Psoas muscle (tissue), 8 donors: ENCODE data around the gene STAT6. TPM values are rescaled to one million over a fixed set of nuclear protein-coding genes. Genes with fewer than 3 reads are reported as not detected.

Experiments used
- ATAC-seq, 4 donors: fragments of 200-7000 bp; cut with Tn5 transposase; one replicate each; pipeline ENCODE4 v1.9.1; 2020; ENCODE audit warnings: moderate library complexity in 3 of 4, mild to moderate bottlenecking in 2 of 4
- DNase-seq, 2 donors: peaks; one replicate each; pipeline ENCODE4 v3.0.0-alpha.2; 2020
- H3K27ac ChIP-seq: fragments of 200-600 bp; one replicate; pipeline ENCODE4 v1.8.0; 2022
- H3K27me3 ChIP-seq, 3 donors: fragments of 200-600 bp in 1 of 3; one replicate each; pipeline versions ENCODE4 v1.6.1 to v1.8.0; 2013 to 2022; ENCODE audit warnings: low read length in 2 of 3, mild to moderate bottlenecking in 2 of 3, moderate library complexity in 1 of 3; ENCODE audit not compliant: insufficient read depth in 3 of 3
- H3K36me3 ChIP-seq, 2 donors: fragments of 200-600 bp in 1 of 2; one replicate each; pipeline versions ENCODE4 v1.6.1 to v1.8.0; 2013 to 2022; ENCODE audit warnings: low read depth in 1 of 2, mild to moderate bottlenecking in 1 of 2, moderate library complexity in 1 of 2; ENCODE audit not compliant: insufficient read depth in 1 of 2
- H3K4me1 ChIP-seq: fragments of 200-600 bp; one replicate; pipeline ENCODE4 v1.8.0; 2022
- H3K4me3 ChIP-seq: fragments of 200-600 bp; one replicate; pipeline ENCODE4 v1.8.0; 2022; ENCODE audit warnings: mild to moderate bottlenecking
- H3K9me3 ChIP-seq: fragments of 200-600 bp; one replicate; pipeline ENCODE4 v1.8.0; 2022
- CTCF ChIP-seq: fragments of 200-600 bp; IDR thresholded peaks from one replicate; pipeline ENCODE4 v1.8.0; 2022; ENCODE audit warnings: antibody characterized with exemption
- WGBS, 3 donors: extraction: QIAGEN DNeasy Blood & Tissue Kit; methylation state at CpG; one replicate each; pipeline versions ENCODE4 v1.1.6 to v1.1.7; 2013; 5-methylcytosine and 5-hydroxymethylcytosine counted together
- intact Hi-C, 2 donors: fragments of 100-400 bp; cut with DNase I; formaldehyde crosslinking; loops; one replicate each; pipeline versions ENCODE4 v1.11.0 to v1.14.2; 2022
- polyA plus RNA-seq, 3 donors: library from polyadenylated mRNA; stranded (reverse); fragments of 200-250 nt; gene quantifications; one replicate each; pipeline ENCODE4 v1.2.3, GENCODE V29; 2013
- total RNA-seq, 4 donors: library from RNA; stranded (reverse); fragmentation: NEBNext Ultra II Directional in 2 of 4; extraction: Animal tissue kit (Norgen Biotek cat#: 25700) in 2 of 4; gene quantifications; one replicate each; pipeline versions ENCODE4 v1.2.1 to v1.2.4, GENCODE V29; 2021 to 2023
- donor health status: healthy with polysubstance abuse.
- donor health status: DM: no; HTN: no; CAD: no; lungs with moderate emphysema.
- donor health status: Bipolar disorder and iron deficiency.
- donor health status: healthy.
- donor health status: DM: yes; HTN: yes; CAD: no.
- donor health status: DM: no; HTN: no; CAD: no.
- donor health status: DM: no; HTN: no; CAD: no.
- donor health status: DM: yes; HTN: yes; CAD: no.

STAT6 gene
- total and polyA plus RNA-seq, 7 donors, result 10.4 to 27.7 (median 14.1) TPM

- no peak for TF ChIP-seq CTCF
- Histone ChIP-seq H3K4me1 (no peaks in the 10 kb centered on the region), H3K4me3 (no peak overlapping the region), H3K27ac (no peak overlapping the region), H3K9me3 (no peaks in the 10 kb centered on the region), H3K36me3 (peaks cover 0 to 23% of the 10 kb centered on the region in 2 donors), H3K27me3 (no peaks in the 10 kb centered on the region)
- no peak for ATAC-seq
- intact Hi-C loops, result no loop called here
- 85 to 90% (median 88%) methylated on average over 7 of the region's 7 CpGs for WGBS, 3 donors
- DNase-seq, result no peak
Measured at GRCh38 chr12:57103856-57104255, 7.3 kb downstream of the STAT6 start.

GRCh38 chr12:57101892-57102695, 9.1 kb downstream of the STAT6 start:
- ATAC-seq (no peak), DNase-seq (no peak)
- Histone ChIP-seq H3K36me3 (peaks cover 0 to 24% of the 10 kb centered on the region in 2 donors), H3K4me3 (no peak overlapping the region), H3K9me3 (no peaks in the 10 kb centered on the region), H3K27ac (no peak overlapping the region), H3K27me3 (no peaks in the 10 kb centered on the region), H3K4me1 (no peaks in the 10 kb centered on the region)
- no peak for TF ChIP-seq CTCF
- WGBS, 3 donors, result 78 to 84% (median 79%) methylated on average over 15 of the region's 15 CpGs
- intact Hi-C loops, result no loop called here

GRCh38 chr12:57099766-57100165, 11.4 kb downstream of the STAT6 start:
- intact Hi-C loops, result no loop called here
- DNase-seq, result no peak
- no peaks in the 10 kb centered on the region for H3K4me1 ChIP-seq
- ATAC-seq, result no peak
- 73 to 75% (median 73%) methylated on average over 12 of the region's 12 CpGs for WGBS, 3 donors
- H3K9me3 ChIP-seq, result no peaks in the 10 kb centered on the region
- no peak overlapping the region for H3K4me3 ChIP-seq
- no peak for TF ChIP-seq CTCF
- no peaks in the 10 kb centered on the region for H3K27me3 ChIP-seq
- peaks cover 0 to 26% of the 10 kb centered on the region in 2 donors for H3K36me3 ChIP-seq
- H3K27ac ChIP-seq, result no peak overlapping the region

GRCh38 chr12:57099047-57099714, 12.0 kb downstream of the STAT6 start:
- no peak overlapping the region for H3K4me3 ChIP-seq
- 74 to 80% (median 76%) methylated on average over 11 of the region's 11 CpGs for WGBS, 3 donors
- ATAC-seq (no peak), DNase-seq (no peak)
- H3K36me3 ChIP-seq, result peaks cover 0 to 30% of the 10 kb centered on the region in 2 donors
- TF ChIP-seq CTCF, result no peak
- H3K27ac ChIP-seq, result no peak overlapping the region
- H3K9me3 ChIP-seq, result no peaks in the 10 kb centered on the region
- no peaks in the 10 kb centered on the region for H3K27me3 ChIP-seq
- intact Hi-C loops, result no loop called here
- no peaks in the 10 kb centered on the region for H3K4me1 ChIP-seq
